A673 (cell line): ENCODE measurements around the gene U2SURP. TPM values are rescaled to one million over a fixed set of nuclear protein-coding genes. Genes with fewer than 3 reads are reported as not detected.

ENCODE experiments used
- BruUV-seq: library from RNA; stranded (reverse); fragments of 400-500 nt; replicated peaks from 2 replicates; lab custom pipeline; 2021; lab: Mats Ljungman, UMichigan
- CTCF ChIA-PET: fragments of 300-600 bp; sonication (Branson Sonifier 250); formaldehyde crosslinking; loops from one replicate; lab custom pipeline; 2022; ENCODE audit warnings: antibody characterized with exemption; lab: Charles Lee
- POLR2A ChIA-PET: fragments of 300-600 bp; sonication (Branson Sonifier 250); formaldehyde crosslinking; loops from one replicate; lab custom pipeline; 2022; ENCODE audit warnings: antibody characterized with exemption; ENCODE audit not compliant: low non-redundant PET; lab: Charles Lee
- DNase-seq: peaks from one replicate; pipeline ENCODE4 v3.0.0-alpha.2; 2015; ENCODE audit warnings: low spot score
- H3K27ac ChIP-seq: fragments of 200-600 bp; sonication (generic); 2 replicates; pipeline ENCODE4 v1.5.1; 2016; ENCODE audit warnings: mixed run types, low read depth, mild to moderate bottlenecking, mixed read lengths, antibody characterized with exemption, low read length; ENCODE audit not compliant: poor library complexity, severe bottlenecking
- H3K27me3 ChIP-seq: fragments of 200-600 bp; sonication (generic); replicated peaks from 2 replicates; pipeline ENCODE4 v1.6.1; 2017; ENCODE audit warnings: mixed run types, low read depth, mild to moderate bottlenecking, mixed read lengths, antibody characterized with exemption, low read length; ENCODE audit not compliant: insufficient read depth, poor library complexity
- H3K36me3 ChIP-seq: fragments of 200-600 bp; sonication (generic); 2 replicates; pipeline ENCODE4 v1.6.1; 2016; ENCODE audit warnings: mixed run types, mild to moderate bottlenecking, mixed read lengths, antibody characterized with exemption, low read length; ENCODE audit not compliant: insufficient read depth, poor library complexity, severe bottlenecking
- H3K4me1 ChIP-seq: fragments of 200-600 bp; sonication (generic); 2 replicates; pipeline ENCODE4 v1.6.1; 2017; ENCODE audit warnings: mixed run types, mild to moderate bottlenecking, mixed read lengths, antibody characterized with exemption, low read length; ENCODE audit not compliant: insufficient read depth, poor library complexity, severe bottlenecking
- H3K4me3 ChIP-seq: fragments of 200-600 bp; sonication (generic); 2 replicates; pipeline ENCODE4 v1.5.1; 2016; ENCODE audit warnings: low read depth, mixed run types, mild to moderate bottlenecking, mixed read lengths, low read length; ENCODE audit not compliant: poor library complexity, severe bottlenecking
- H3K9me3 ChIP-seq: fragments of 200-600 bp; sonication (generic); 2 replicates; pipeline ENCODE4 v1.6.1; 2016; ENCODE audit warnings: mixed run types, low read depth, mild to moderate bottlenecking, mixed read lengths, antibody characterized with exemption, low read length; ENCODE audit not compliant: poor library complexity, severe bottlenecking
- CTCF ChIP-seq: fragments of 300-800, 200-600 bp; sonication (generic); conservative IDR thresholded peaks from 2 replicates; pipeline ENCODE4 v1.5.1; 2017; ENCODE audit warnings: low read depth, mild to moderate bottlenecking, antibody characterized with exemption, low read length, moderate library complexity, mixed read lengths
- EZH2 ChIP-seq: fragments of 200-600 bp; sonication (generic); IDR thresholded peaks from 2 replicates; pipeline ENCODE4 v1.6.1; 2017; ENCODE audit warnings: borderline replicate concordance, low read depth, mild to moderate bottlenecking, mixed read lengths, antibody characterized with exemption, low read length; ENCODE audit not compliant: poor library complexity, severe bottlenecking
- intact Hi-C: fragments of 100-400 bp; cut with micrococcal nuclease; formaldehyde crosslinking; loops from one replicate; pipeline ENCODE4 v1.10.0; 2022; ENCODE audit not compliant: unreplicated experiment
- total RNA-seq: library from RNA; stranded (reverse); gene quantifications from 2 replicates; pipeline ENCODE4 v1.2.3, GENCODE V29; 2021

The U2SURP gene
- total RNA-seq, 1 experiment from 2014 or later = 165 TPM

DNA sequence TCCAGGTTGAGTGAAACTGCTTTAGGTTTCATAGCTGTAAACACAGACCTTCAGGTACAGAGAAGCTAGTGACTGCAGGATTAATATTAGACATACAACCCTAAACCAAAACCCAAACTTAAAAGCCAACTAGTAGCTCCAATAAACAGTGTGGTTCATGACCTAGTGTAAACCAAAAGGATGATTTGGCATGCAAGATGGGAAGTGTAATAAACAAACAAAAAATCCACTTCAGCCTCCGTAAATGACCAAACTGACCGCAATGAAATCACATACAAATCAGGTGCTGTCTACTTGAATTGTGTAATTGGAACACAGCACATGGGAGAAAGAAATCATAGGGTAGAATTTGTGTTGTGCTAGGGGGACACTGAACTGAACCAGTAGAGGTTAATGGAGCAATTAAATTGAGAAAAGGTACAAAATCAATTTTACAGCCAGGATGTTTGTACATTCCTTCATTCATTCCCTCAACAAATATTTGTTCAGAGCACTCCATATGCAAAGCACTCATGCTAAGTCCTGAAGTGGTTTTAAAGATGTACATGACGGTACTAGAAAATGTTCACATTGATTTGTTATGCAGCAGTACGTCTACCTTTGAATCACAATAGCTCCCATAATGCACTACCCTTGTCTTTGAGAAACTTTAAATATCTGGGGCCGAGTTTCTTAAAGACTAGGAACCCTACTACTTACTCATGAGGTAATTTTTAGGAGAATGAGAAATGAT lies 96.8 kb downstream of the U2SURP start:
- Histone ChIP-seq H3K4me1 (no peaks in the 10 kb centered on the region), H3K27me3 (peaks cover 5% of the 10 kb centered on the region), H3K4me3 (no peak overlapping the region), H3K9me3 (no peaks in the 10 kb centered on the region), H3K36me3 (no peaks in the 10 kb centered on the region), H3K27ac (no peak overlapping the region)
- ChIA-PET CTCF (no interaction called here), POLR2A (no interaction called here)
- BruUV-seq = no TSS peak
- no peak for DNase-seq
- intact Hi-C loops = no loop called here
- TF ChIP-seq CTCF (no peak), EZH2 (no peak)

DNA sequence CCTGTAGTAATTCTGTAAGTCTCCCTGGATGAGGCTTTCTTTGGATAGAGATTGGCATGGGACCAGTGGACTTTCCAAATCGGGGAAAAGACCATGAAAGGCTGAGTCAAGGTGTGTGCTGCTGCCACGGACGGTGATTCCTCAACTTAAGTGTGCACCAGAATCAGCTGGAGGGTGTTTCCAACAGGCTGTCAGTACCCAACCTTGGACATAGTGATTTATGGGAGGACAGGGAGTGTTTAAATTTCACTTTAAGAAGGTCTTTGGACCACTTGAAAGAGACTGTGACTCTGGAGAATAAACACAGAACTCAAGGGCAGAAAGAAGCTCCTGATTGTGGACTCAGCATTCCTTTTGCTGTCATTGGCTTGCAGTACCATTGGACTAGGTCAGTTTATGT lies 97.8 kb downstream of the U2SURP start:
- Histone ChIP-seq H3K9me3 (no peaks in the 10 kb centered on the region), H3K4me3 (no peak overlapping the region), H3K27ac (no peak overlapping the region), H3K27me3 (peaks cover 5% of the 10 kb centered on the region), H3K36me3 (no peaks in the 10 kb centered on the region), H3K4me1 (no peaks in the 10 kb centered on the region)
- POLR2A ChIA-PET = no interaction called here
- CTCF ChIA-PET = no interaction called here
- no peak for DNase-seq
- no peak for TF ChIP-seq CTCF
- TF ChIP-seq EZH2 = no peak
- intact Hi-C loops = no loop called here
- BruUV-seq = no TSS peak

DNA sequence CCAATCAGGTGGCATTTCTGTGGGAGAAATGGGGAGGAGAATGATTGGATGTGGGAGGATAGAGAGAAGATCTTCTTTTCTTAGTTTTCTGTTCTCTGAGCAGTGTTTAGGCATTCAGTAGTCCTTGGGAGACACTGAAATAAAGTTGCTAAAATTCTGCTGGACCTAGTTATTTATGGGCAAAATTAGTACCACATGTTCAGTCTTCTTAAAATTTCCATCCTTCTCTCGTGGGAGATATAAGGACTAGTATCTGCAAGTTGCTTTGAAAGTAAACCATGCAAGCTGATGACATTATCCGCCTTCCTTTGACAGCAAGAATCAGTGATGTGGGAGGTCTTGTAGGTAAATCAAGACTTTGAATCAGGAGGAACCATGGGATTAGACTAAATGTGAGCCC lies 98.3 kb downstream of the U2SURP start:
- Histone ChIP-seq H3K4me1 (no peaks in the 10 kb centered on the region), H3K27ac (no peak overlapping the region), H3K36me3 (no peaks in the 10 kb centered on the region), H3K27me3 (peaks cover 5% of the 10 kb centered on the region), H3K4me3 (no peak overlapping the region), H3K9me3 (no peaks in the 10 kb centered on the region)
- ChIA-PET CTCF (no interaction called here), POLR2A (no interaction called here)
- intact Hi-C loops = no loop called here
- no TSS peak for BruUV-seq
- TF ChIP-seq EZH2 (no peak), CTCF (no peak)
- no peak for DNase-seq
